Measurements from ENCODE around the gene VWA8.

DNA sequence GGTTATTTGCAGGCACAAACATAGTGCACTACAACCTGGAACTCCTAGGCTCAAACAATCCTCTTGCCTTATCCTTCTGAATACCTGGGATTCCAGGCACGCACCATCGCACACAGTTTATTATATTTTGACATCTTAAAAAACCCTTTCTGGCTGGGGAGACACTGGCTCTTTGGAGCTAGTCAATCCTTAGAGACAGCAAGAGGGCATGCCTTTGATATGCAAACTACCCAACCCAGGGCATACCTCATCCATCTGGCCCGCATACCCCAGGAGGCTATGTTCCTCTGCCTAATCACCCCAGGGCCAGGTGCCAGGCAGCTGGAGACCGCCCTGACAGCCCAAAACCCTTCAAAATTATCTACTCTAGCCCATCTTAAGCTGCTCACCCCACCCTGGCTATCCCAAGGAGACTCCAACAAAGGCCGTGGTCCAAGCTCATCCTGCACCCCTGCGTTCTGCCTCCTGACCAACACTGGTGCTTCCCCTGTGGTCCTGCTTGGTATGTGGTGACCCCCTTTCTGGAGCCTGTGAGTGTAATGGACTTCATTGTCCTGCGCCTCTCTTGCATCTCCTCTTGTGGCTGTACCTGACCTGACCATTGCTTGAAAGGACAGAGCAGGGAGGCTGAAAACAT, 417.1 kb downstream of the VWA8 start:
- TF ChIP-seq, protein P1, sequence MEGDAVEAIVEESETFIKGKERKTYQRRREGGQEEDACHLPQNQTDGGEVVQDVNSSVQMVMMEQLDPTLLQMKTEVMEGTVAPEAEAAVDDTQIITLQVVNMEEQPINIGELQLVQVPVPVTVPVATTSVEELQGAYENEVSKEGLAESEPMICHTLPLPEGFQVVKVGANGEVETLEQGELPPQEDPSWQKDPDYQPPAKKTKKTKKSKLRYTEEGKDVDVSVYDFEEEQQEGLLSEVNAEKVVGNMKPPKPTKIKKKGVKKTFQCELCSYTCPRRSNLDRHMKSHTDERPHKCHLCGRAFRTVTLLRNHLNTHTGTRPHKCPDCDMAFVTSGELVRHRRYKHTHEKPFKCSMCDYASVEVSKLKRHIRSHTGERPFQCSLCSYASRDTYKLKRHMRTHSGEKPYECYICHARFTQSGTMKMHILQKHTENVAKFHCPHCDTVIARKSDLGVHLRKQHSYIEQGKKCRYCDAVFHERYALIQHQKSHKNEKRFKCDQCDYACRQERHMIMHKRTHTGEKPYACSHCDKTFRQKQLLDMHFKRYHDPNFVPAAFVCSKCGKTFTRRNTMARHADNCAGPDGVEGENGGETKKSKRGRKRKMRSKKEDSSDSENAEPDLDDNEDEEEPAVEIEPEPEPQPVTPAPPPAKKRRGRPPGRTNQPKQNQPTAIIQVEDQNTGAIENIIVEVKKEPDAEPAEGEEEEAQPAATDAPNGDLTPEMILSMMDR (IDR thresholded peaks at IDR 0.05): no peak
- TF ChIP-seq POLR2A (IDR thresholded peaks at IDR 0.05): no peak

All from thyroid gland (tissue), 4 donors.